ENCODE measurements around the gene TMPRSS4.

The TMPRSS4 gene

GRCh38 chr11:118081241-118081958, 4.5 kb downstream of the TMPRSS4 start:
- H3K27me3 ChIP-seq (replicated peaks; ENCODE audit: insufficient read depth, low read length), result no peaks in the 10 kb centered on the region
- no peaks in the 10 kb centered on the region for H3K79me2 ChIP-seq (ENCODE audit: low read length)
- TF ChIP-seq EZH2 (optimal IDR thresholded peaks at IDR 0.05; ENCODE audit: low read depth, low read length) (no peak), EZH2phosphoT487 (IDR thresholded peaks at IDR 0.05; ENCODE audit: low read length) (no peak), CTCF (IDR thresholded peaks at IDR 0.05; ENCODE audit: low read length) (no peak)
- no peaks in the 10 kb centered on the region for H3K9me3 ChIP-seq (replicated peaks; ENCODE audit: insufficient read depth, low read length)
- no peak overlapping the region for H2AFZ ChIP-seq (ENCODE audit: low read length)
- H3K9ac ChIP-seq (ENCODE audit: low read length), result no peak overlapping the region
- no peak overlapping the region for H3K27ac ChIP-seq (ENCODE audit: low read length)
- H3K36me3 ChIP-seq (replicated peaks; ENCODE audit: insufficient read depth, low read length), result no peaks in the 10 kb centered on the region
- H3K9me2 ChIP-seq (replicated peaks; ENCODE audit: insufficient read depth, low read length), result no peaks in the 10 kb centered on the region
- DNase-seq, result no peak
- H4K20me1 ChIP-seq (ENCODE audit: insufficient read depth, low read length), result no peaks in the 10 kb centered on the region
- H3K4me3 ChIP-seq (ENCODE audit: low read length), result no peak overlapping the region
- peaks cover 7% of the 10 kb centered on the region; the same call in 1 of the 2 replicates for H3F3A ChIP-seq (ENCODE audit: insufficient read depth, low read length)
- H3K4me1 ChIP-seq (ENCODE audit: low read length), result peaks cover 18% of the 10 kb centered on the region
- H3K4me2 ChIP-seq (ENCODE audit: low read depth, low read length), result no peak overlapping the region

- TF ChIP-seq EZH2 (optimal IDR thresholded peaks at IDR 0.05; ENCODE audit: low read depth, low read length) (no peak), CTCF (IDR thresholded peaks at IDR 0.05; ENCODE audit: low read length) (no peak), EZH2phosphoT487 (IDR thresholded peaks at IDR 0.05; ENCODE audit: low read length) (no peak)
- Histone ChIP-seq H3K9me3 (replicated peaks; ENCODE audit: insufficient read depth, low read length) (no peaks in the 10 kb centered on the region), H4K20me1 (ENCODE audit: insufficient read depth, low read length) (no peaks in the 10 kb centered on the region), H3K4me3 (ENCODE audit: low read length) (no peak overlapping the region), H3K4me2 (ENCODE audit: low read depth, low read length) (no peak overlapping the region), H3K4me1 (ENCODE audit: low read length) (peaks cover 25% of the 10 kb centered on the region), H3K27ac (ENCODE audit: low read length) (no peak overlapping the region), H3K27me3 (replicated peaks; ENCODE audit: insufficient read depth, low read length) (no peaks in the 10 kb centered on the region), H2AFZ (ENCODE audit: low read length) (no peak overlapping the region), H3K9ac (ENCODE audit: low read length) (no peak overlapping the region), H3K9me2 (replicated peaks; ENCODE audit: insufficient read depth, low read length) (no peaks in the 10 kb centered on the region), H3F3A (ENCODE audit: insufficient read depth, low read length) (peaks cover 7% of the 10 kb centered on the region; the same call in 1 of the 2 replicates), H3K79me2 (ENCODE audit: low read length) (no peaks in the 10 kb centered on the region), H3K36me3 (replicated peaks; ENCODE audit: insufficient read depth, low read length) (no peaks in the 10 kb centered on the region)
- no peak for DNase-seq
Observed at GRCh38 chr11:118082880-118083552, 6.1 kb downstream of the TMPRSS4 start.

GRCh38 chr11:118084247-118084646, 7.4 kb downstream of the TMPRSS4 start:
- TF ChIP-seq CTCF (IDR thresholded peaks at IDR 0.05; ENCODE audit: low read length) (no peak), EZH2phosphoT487 (IDR thresholded peaks at IDR 0.05; ENCODE audit: low read length) (no peak), EZH2 (optimal IDR thresholded peaks at IDR 0.05; ENCODE audit: low read depth, low read length) (no peak)
- H3K9ac ChIP-seq (ENCODE audit: low read length), result no peak overlapping the region
- H3K9me2 ChIP-seq (replicated peaks; ENCODE audit: insufficient read depth, low read length), result no peaks in the 10 kb centered on the region
- no peaks in the 10 kb centered on the region for H3K9me3 ChIP-seq (replicated peaks; ENCODE audit: insufficient read depth, low read length)
- peak overlapping the region; percentile 21 for H2AFZ ChIP-seq (ENCODE audit: low read length)
- no peaks in the 10 kb centered on the region for H3K27me3 ChIP-seq (replicated peaks; ENCODE audit: insufficient read depth, low read length)
- DNase-seq, result peak; percentile 60
- no peaks in the 10 kb centered on the region for H4K20me1 ChIP-seq (ENCODE audit: insufficient read depth, low read length)
- H3K27ac ChIP-seq (ENCODE audit: low read length), result peak overlapping the region; percentile 15; the same call in 1 of the 2 replicates
- no peak overlapping the region for H3K4me3 ChIP-seq (ENCODE audit: low read length)
- peak overlapping the region; percentile 53 for H3K4me2 ChIP-seq (ENCODE audit: low read depth, low read length)
- H3F3A ChIP-seq (ENCODE audit: insufficient read depth, low read length), result peaks cover 7% of the 10 kb centered on the region; the same call in 1 of the 2 replicates
- H3K36me3 ChIP-seq (replicated peaks; ENCODE audit: insufficient read depth, low read length), result no peaks in the 10 kb centered on the region
- H3K4me1 ChIP-seq (ENCODE audit: low read length), result peaks cover 25% of the 10 kb centered on the region
- H3K79me2 ChIP-seq (ENCODE audit: low read length), result no peaks in the 10 kb centered on the region
